Adrenal gland (tissue), 5 donors: ENCODE data around the gene TMEM100.

Source experiments
- CTCF ChIP-seq, 6 experiments: fragments of 450-650 bp in 4 of 6; fragments of 200-600 bp in 2 of 6; sonication (generic) in 1 of 6; IDR thresholded peaks; 1 replicate in 5 of 6; 2 replicates in 1 of 6; pipeline versions ENCODE4 v1.5.1 to v1.8.0; 2016 to 2021; ENCODE audit warnings: antibody characterized with exemption in 6 of 6, mild to moderate bottlenecking in 2 of 6, moderate library complexity in 1 of 6
- POLR2A ChIP-seq, 2 donors: fragments of 450-650 bp; IDR thresholded peaks; one replicate each; pipeline ENCODE4 v1.6.1; 2017; ENCODE audit warnings: antibody characterized with exemption in 2 of 2, mild to moderate bottlenecking in 2 of 2, moderate library complexity in 1 of 2
- donor health status: DM: no; HTN: no; CAD: no.

GRCh38 chr17:55709984-55710383, 12.7 kb downstream of the TMEM100 start:
- TF ChIP-seq CTCF (IDR thresholded peaks at IDR 0.05) (no peak), POLR2A (IDR thresholded peaks at IDR 0.05) (no peak)
